HG03460 (cell line): ENCODE results near the gene TM6SF1.
"Not testable (repeated sequence)": the region's sequence is repeated elsewhere in the genome, so short reads cannot be mapped to it uniquely, and the experiment has no call there.

ENCODE experiments used
- ATAC-seq: cut with Tn5 transposase; IDR thresholded peaks from one replicate; pipeline ENCODE4 v1.9.1; 2021; ENCODE audit not compliant: unreplicated experiment

Gene TM6SF1

DNA sequence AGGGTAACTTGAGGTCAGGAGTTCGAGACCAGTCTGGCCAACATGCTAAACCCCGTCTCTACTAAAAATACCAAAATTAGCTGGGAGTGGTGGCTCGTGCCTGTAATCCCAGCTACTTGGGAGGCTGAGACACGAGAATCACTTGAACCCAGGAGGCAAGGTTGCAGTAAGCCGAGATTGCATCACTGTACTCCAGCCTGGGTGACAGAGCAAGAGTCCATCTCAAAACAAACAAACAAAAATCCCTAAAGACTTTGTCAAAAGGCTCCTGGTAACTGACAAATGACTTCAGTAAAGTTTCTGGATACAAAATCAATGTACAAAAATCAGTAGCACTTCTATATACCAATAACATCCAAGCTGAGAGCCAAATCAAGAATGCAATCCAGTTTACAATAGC, 62.1 kb downstream of the TM6SF1 start:
- ATAC-seq, result not testable (repeated sequence)

DNA sequence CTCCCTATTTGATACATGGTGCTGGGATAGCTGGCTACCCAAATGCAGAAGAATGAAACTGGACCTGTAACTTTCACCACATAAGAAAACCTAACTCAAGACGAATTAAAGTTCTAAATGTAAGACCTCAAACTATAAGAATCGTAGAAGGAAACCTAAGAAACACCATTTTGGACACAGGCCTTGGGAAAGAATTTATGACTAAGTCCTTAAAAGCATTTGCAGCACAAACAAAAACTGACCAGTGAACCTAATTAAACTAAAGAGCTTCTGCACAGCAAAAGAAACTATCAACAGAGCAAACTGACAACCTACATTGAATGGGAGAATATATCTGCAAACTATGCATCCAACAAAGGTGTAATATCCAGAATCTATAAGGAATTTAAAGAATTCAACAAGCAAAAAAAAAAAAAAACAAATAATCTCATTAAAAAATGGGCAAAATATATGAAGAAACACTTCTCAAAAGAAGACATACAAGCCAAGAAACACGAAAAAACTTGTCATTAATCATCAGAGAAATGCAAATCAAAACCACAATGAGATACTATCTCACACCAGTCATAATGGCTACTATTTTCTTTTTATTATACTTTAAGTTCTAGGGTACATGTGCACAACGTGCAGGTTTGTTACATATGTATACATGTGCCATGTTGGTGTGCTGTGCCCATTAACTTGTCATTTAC, 63.2 kb downstream of the TM6SF1 start:
- ATAC-seq, result no peak

DNA sequence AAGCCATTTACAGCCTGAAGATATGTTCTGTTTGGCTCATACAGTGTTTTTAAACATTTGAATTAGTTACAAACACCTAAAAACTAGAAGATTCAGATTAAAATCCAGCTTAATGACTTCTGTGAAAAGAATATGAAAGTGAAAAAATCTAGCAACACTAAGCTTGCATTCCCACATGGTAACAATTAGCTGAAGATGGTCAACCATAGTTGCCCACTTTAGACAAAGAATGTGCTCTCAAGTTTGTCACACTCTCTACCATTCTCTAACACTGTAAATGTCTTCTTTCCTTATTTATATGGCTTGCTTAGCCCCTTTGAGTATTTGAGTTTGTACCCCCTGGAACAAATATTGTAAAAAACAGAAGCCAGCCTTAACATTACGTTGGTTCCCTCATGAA, 67.4 kb downstream of the TM6SF1 start:
- no peak for ATAC-seq

DNA sequence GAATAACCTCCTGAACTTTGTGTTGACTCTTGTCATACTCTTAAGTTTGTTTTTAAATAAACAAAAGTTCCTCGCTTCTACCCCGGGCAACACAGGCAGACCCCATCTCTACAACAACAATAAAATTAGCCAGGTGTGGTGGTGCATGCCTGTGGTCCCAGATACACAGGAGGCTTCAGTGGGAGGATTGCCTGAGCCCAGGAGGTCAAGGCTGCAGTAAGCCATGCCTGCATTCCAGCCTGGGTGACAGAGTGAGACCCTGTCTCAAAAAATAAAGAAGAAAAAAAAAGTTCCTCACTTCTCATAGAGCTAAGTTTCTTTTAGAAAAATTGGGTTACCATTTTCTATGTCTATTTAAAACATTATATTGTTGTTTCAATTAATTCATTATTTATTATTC, 70.9 kb downstream of the TM6SF1 start:
- no peak for ATAC-seq

DNA sequence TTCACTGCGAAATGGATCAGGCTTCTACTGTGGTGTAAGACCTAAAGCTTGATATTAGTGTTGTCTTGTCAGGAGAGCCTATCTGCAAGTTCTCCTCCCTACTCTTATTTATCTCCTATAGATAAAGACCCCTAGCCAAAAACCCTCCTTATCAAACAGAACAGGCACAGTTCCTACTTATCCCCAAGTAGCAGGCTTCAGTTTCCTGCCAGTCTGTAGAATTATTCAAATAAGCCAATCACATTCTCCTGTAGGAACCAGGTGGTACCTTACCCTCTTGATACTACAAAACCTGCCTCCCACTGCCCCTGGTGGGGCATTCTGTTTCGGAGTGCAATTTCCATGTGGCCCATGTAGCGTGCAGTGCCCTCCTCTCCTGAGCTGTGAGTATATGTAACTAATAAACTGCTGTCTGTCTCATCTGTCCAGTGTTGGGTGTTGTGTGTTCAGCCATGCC, 71.5 kb downstream of the TM6SF1 start:
- no peak for ATAC-seq

DNA sequence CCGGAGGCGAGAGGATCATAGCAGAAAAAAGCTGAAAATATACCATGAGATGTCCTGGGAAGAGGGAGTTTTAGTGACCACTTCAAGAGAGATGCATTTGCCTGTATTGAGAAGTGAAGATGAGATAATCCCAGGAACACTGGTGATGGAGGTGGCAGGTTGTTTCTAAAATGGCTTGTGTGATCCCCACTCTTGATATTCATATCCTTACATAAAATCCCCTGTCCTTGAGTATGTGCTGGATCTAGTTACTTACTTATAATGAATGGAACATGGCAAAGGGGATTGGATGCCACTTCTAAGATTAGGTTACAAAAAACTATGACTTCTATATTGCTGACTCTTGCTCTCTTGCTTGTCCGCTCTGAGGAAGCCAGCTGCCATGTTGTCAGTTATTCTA, 78.1 kb downstream of the TM6SF1 start:
- ATAC-seq, result no peak
